T-cell (primary cell): ENCODE data around the gene NSMCE4A. TPM values are rescaled to one million over a fixed set of nuclear protein-coding genes. Genes with fewer than 3 reads are reported as not detected.
"Not testable (repeated sequence)": the region's sequence is repeated elsewhere in the genome, so short reads cannot be mapped to it uniquely, and the experiment has no call there.

ENCODE experiments used
- ATAC-seq, 4 experiments: fragments of 200-7000 bp in 3 of 4; fragments of 150-1000 bp in 1 of 4; cut with Tn5 transposase; replicated peaks in 1 of 4; 1 replicate in 3 of 4; 2 replicates in 1 of 4; pipeline ENCODE4 v1.10.0; 2021; ENCODE audit warnings: moderate library complexity in 3 of 4, mild to moderate bottlenecking in 2 of 4, moderate number of reproducible peaks in 1 of 4
- CTCF ChIA-PET, 2 donors: fragments of 300-600 bp; sonication (Branson Sonifier 250); formaldehyde crosslinking; loops; one replicate each; lab custom pipeline; 2022; ENCODE audit warnings: antibody characterized with exemption in 2 of 2; lab: Charles Lee
- POLR2A ChIA-PET, 2 donors: fragments of 300-600 bp; sonication (Branson Sonifier 250); formaldehyde crosslinking; loops; one replicate each; lab custom pipeline; 2022; ENCODE audit warnings: antibody characterized with exemption in 2 of 2; lab: Charles Lee
- DNase-seq, 35 experiments: peaks; one replicate each; pipeline versions ENCODE4 v3.0.0 to v3.0.0-alpha.2; 2013 to 2023
- H3K27ac ChIP-seq: one replicate; pipeline ENCODE4 v1.5.1; 2013; ENCODE audit warnings: low read length
- H3K27me3 ChIP-seq, 2 experiments: replicated peaks in 1 of 2; 1 replicate in 1 of 2; 2 replicates in 1 of 2; pipeline versions ENCODE4 v1.6.1 to v1.7.0; 2013; ENCODE audit warnings: low read length in 1 of 2, mixed read lengths in 1 of 2; ENCODE audit not compliant: control insufficient read depth in 2 of 2, insufficient read depth in 2 of 2; ENCODE audit errors: extremely low read depth in 1 of 2
- H3K36me3 ChIP-seq, 2 donors: 1 replicate in 1 of 2; 2 replicates in 1 of 2; pipeline versions ENCODE4 v1.6.1 to v1.7.0; 2013; ENCODE audit warnings: low read length in 1 of 2; ENCODE audit not compliant: control insufficient read depth in 2 of 2, insufficient read depth in 1 of 2; ENCODE audit errors: extremely low read depth in 1 of 2
- H3K4me1 ChIP-seq, 2 experiments: 1 replicate in 1 of 2; 2 replicates in 1 of 2; pipeline versions ENCODE4 v1.6.1 to v1.7.0; 2013; ENCODE audit warnings: low read length in 2 of 2, mixed read lengths in 1 of 2; ENCODE audit not compliant: insufficient read depth in 2 of 2, control insufficient read depth in 1 of 2; ENCODE audit errors: extremely low read depth in 1 of 2
- H3K4me3 ChIP-seq, 2 donors: 1 replicate in 1 of 2; 2 replicates in 1 of 2; pipeline versions ENCODE4 v1.5.1 to v1.7.0; 2013; ENCODE audit warnings: mild to moderate bottlenecking in 2 of 2, low read length in 1 of 2, moderate library complexity in 1 of 2; ENCODE audit not compliant: control insufficient read depth in 1 of 2; ENCODE audit errors: extremely low read depth in 1 of 2
- H3K9me3 ChIP-seq: 2 replicates; pipeline ENCODE4 v1.7.0; 2013
- H3K27ac Mint-ChIP-seq, 2 donors: one replicate each; pipeline ENCODE4 v1.8.0; 2020 to 2021; ENCODE audit warnings: mild to moderate bottlenecking in 2 of 2, mixed read lengths in 2 of 2
- H3K27me3 Mint-ChIP-seq, 2 donors: one replicate each; pipeline ENCODE4 v1.8.0; 2021 to 2022; ENCODE audit warnings: mixed read lengths in 2 of 2
- H3K36me3 Mint-ChIP-seq: one replicate; pipeline ENCODE4 v1.8.0; 2021; ENCODE audit warnings: mixed read lengths
- H3K4me1 Mint-ChIP-seq, 3 donors: one replicate each; pipeline ENCODE4 v1.8.0; 2020 to 2022; ENCODE audit warnings: mixed read lengths in 3 of 3, mild to moderate bottlenecking in 1 of 3
- H3K4me3 Mint-ChIP-seq, 3 donors: one replicate each; pipeline ENCODE4 v1.8.0; 2020 to 2022; ENCODE audit warnings: mild to moderate bottlenecking in 3 of 3, mixed read lengths in 3 of 3, moderate library complexity in 3 of 3
- H3K9me3 Mint-ChIP-seq, 3 donors: one replicate each; pipeline ENCODE4 v1.8.0; 2020 to 2022; ENCODE audit warnings: mixed read lengths in 3 of 3
- WGBS: methylation state at CpG from one replicate; pipeline ENCODE4 v1.1.5; 2013; ENCODE audit warnings: missing lambda C conversion rate; ENCODE audit not compliant: insufficient coverage; 5-methylcytosine and 5-hydroxymethylcytosine counted together
- total RNA-seq, 35 experiments: library from RNA in 6 of 35; stranded (reverse) in 6 of 35; fragments of 120-200 nt in 1 of 35; gene quantifications; one replicate each; pipeline versions ENCODE4 v1.2.1 to v1.2.4 and lab custom pipeline; 2013 to 2026

The NSMCE4A gene
- total RNA-seq, 5 donors from 2014 or later (not counting 1 experiment from before 2014, with no cell fraction given) = 41.6 to 79.7 (median 77.5) TPM

DNA sequence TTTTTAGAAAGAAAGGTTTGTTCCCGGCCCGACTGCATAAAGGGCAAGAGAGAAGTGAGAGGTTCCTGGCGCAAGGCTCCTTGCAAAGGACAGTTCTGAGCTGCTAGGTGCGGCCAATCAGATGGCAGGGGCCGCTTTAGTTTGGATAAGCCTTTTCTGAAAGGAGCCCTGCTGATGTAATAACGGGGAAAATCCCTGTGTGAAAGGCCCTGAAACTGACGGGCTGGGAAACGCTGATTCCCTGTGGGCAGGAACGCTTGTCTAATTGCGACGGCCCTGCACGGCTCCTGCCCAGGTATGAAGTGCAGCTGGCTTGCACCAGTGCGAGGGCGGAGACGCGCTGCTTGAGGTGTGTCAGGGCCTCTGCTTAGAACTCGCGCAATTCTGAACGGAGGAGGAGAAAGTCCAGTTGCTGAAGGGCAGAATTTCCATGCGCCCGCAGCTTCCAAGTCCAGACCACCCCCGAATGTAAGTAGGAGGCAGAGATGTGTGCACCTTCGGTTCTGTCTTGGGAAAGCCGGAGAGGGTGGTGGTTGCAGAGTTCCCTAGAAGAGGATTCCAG lies 44.5 kb upstream of the NSMCE4A start:
- Histone ChIP-seq H3K9me3 (no peaks in the 10 kb centered on the region), H3K27me3 (peaks cover 0 to 16% of the 10 kb centered on the region in 2 experiments), H3K4me1 (no peaks in the 10 kb centered on the region), H3K4me3 (no peak overlapping the region), H3K27ac (no peak overlapping the region), H3K36me3 (no peaks in the 10 kb centered on the region)
- WGBS = 64% methylated on average over 19 of the region's 24 CpGs
- POLR2A ChIA-PET = no interaction called here
- Mint-ChIP-seq H3K27me3 (peaks cover 4 to 11% of the 10 kb centered on the region in 2 donors), H3K9me3 (no peaks in the 10 kb centered on the region), H3K36me3 (no peaks in the 10 kb centered on the region), H3K4me1 (no peaks in the 10 kb centered on the region), H3K27ac (no peak overlapping the region), H3K4me3 (no peak overlapping the region)
- DNase-seq (no peak), ATAC-seq (no peak)
- CTCF ChIA-PET = no interaction called here

GRCh38 chr10:122018951-122019413 lies 44.0 kb upstream of the NSMCE4A start:
- Histone ChIP-seq H3K4me1 (no peaks in the 10 kb centered on the region), H3K27me3 (peaks cover 0 to 16% of the 10 kb centered on the region in 2 experiments), H3K27ac (no peak overlapping the region), H3K4me3 (no peak overlapping the region), H3K9me3 (no peaks in the 10 kb centered on the region), H3K36me3 (no peaks in the 10 kb centered on the region)
- 86% methylated on average over 9 of the region's 16 CpGs for WGBS
- ChIA-PET CTCF (no interaction called here), POLR2A (no interaction called here)
- H3K4me3 Mint-ChIP-seq = no peak overlapping the region
- H3K4me1 Mint-ChIP-seq = no peaks in the 10 kb centered on the region
- no peak overlapping the region for H3K27ac Mint-ChIP-seq
- DNase-seq (no peak), ATAC-seq (no peak)
- H3K36me3 Mint-ChIP-seq = no peaks in the 10 kb centered on the region
- H3K27me3 Mint-ChIP-seq = peaks cover 4 to 12% of the 10 kb centered on the region in 2 donors
- H3K9me3 Mint-ChIP-seq = no peaks in the 10 kb centered on the region

- DNase-seq (no peak), ATAC-seq (no peak)
- ChIA-PET POLR2A (no interaction called here), CTCF (no interaction called here)
- H3K27ac ChIP-seq = no peak overlapping the region
- no peak overlapping the region for H3K4me3 ChIP-seq
- Mint-ChIP-seq H3K4me3 (no peak overlapping the region), H3K27me3 (peaks cover 4 to 12% of the 10 kb centered on the region in 2 donors), H3K36me3 (no peaks in the 10 kb centered on the region), H3K9me3 (no peaks in the 10 kb centered on the region), H3K27ac (no peak overlapping the region), H3K4me1 (no peaks in the 10 kb centered on the region)
- no peaks in the 10 kb centered on the region for H3K4me1 ChIP-seq
- 64% methylated on average over 4 of the region's 7 CpGs for WGBS
- no peaks in the 10 kb centered on the region for H3K36me3 ChIP-seq
- peaks cover 0 to 18% of the 10 kb centered on the region in 2 experiments for H3K27me3 ChIP-seq
- H3K9me3 ChIP-seq = no peaks in the 10 kb centered on the region
Observed at GRCh38 chr10:122018491-122018890, 43.5 kb upstream of the NSMCE4A start.

GRCh38 chr10:122017926-122018325 lies 42.9 kb upstream of the NSMCE4A start:
- peaks cover 0 to 21% of the 10 kb centered on the region in 2 experiments for H3K27me3 ChIP-seq
- H3K27ac Mint-ChIP-seq, H3K4me3 ChIP-seq, H3K4me1 Mint-ChIP-seq, H3K36me3 ChIP-seq, H3K9me3 ChIP-seq, CTCF ChIA-PET, H3K9me3 Mint-ChIP-seq, H3K4me3 Mint-ChIP-seq, POLR2A ChIA-PET, H3K27ac ChIP-seq, DNase-seq, H3K4me1 ChIP-seq, ATAC-seq, H3K36me3 Mint-ChIP-seq: not testable (repeated sequence)
- WGBS = no CpG with 5 or more reads among the region's 4 CpGs
- peaks cover 7 to 13% of the 10 kb centered on the region in 2 donors for H3K27me3 Mint-ChIP-seq

DNA sequence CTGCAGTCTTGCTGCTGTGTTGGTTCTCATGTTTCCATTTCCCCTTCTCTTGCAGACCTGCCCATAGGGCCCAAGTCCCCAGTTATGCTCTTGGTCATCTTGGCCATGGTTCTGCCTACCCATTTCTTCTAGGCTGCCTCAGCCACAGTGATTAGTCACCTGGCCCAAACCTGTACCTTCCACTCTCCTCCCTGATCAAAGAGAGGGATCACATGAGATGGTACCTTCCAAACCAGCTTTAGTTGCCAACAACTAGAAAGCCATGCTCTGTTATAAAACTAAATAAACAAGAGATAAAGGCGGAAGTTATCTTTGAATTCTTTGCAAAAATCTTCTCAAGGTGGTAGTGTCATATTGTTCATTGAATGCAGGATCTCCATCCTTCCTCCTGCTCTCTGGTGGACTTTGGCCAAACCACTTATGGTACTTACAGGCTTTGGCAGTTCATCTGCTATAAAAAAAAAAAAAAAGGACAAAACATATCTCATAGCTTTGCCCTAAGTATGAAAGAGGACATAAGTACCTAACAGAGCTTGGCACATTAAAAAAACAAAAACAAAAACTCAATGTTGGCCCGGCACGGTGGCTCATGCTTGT lies 39.7 kb upstream of the NSMCE4A start:
- no peak overlapping the region for H3K4me3 ChIP-seq
- DNase-seq (no peak), ATAC-seq (no peak)
- no peak overlapping the region for H3K27ac ChIP-seq
- peaks cover 10 to 33% of the 10 kb centered on the region in 2 donors for H3K27me3 Mint-ChIP-seq
- H3K4me3 Mint-ChIP-seq = no peak overlapping the region
- H3K4me1 ChIP-seq = no peaks in the 10 kb centered on the region
- no peaks in the 10 kb centered on the region for H3K4me1 Mint-ChIP-seq
- no CpG with 5 or more reads among the region's 3 CpGs for WGBS
- ChIA-PET CTCF (interaction anchor here in 1 of 2 donors (0.6 kb wide), 1 partner anchor 168 kb away, joined by 5 read pairs; no protein-coding TSS in a partner anchor), POLR2A (no interaction called here)
- H3K27me3 ChIP-seq = peaks cover 0 to 27% of the 10 kb centered on the region in 2 experiments
- no peaks in the 10 kb centered on the region for H3K36me3 Mint-ChIP-seq
- no peaks in the 10 kb centered on the region for H3K9me3 ChIP-seq
- H3K36me3 ChIP-seq = no peaks in the 10 kb centered on the region
- no peaks in the 10 kb centered on the region for H3K9me3 Mint-ChIP-seq
- no peak overlapping the region for H3K27ac Mint-ChIP-seq

DNA sequence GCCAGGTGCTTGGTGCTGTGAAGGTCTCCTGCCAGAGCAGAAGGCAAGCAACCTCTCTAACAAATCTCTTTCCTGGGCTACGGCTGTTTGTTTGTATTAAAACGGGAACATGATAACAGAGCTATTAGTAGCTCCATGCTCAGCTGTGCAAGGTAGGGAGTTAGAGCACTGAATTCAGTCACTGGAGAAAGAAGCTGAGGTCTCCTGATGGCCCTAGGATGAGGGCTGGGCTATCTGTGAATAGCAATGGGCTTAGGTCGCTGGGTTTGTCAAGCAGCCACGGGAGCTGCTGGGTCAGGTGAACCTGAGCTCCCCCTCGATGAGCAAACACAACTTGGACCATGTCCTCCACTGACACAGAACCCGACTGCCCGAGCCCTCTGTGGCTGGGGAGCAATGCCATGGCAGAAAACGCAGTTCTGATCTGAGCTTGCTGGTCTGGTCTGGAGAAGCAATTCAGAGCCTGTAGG lies 38.3 kb upstream of the NSMCE4A start:
- H3K27me3 Mint-ChIP-seq = peaks cover 10 to 31% of the 10 kb centered on the region in 2 donors
- H3K9me3 ChIP-seq = no peaks in the 10 kb centered on the region
- ChIA-PET POLR2A (no interaction called here), CTCF (no interaction called here)
- H3K4me1 ChIP-seq = no peaks in the 10 kb centered on the region
- no peaks in the 10 kb centered on the region for H3K36me3 ChIP-seq
- no peak overlapping the region for H3K4me3 Mint-ChIP-seq
- H3K4me3 ChIP-seq = no peak overlapping the region
- H3K27ac Mint-ChIP-seq = no peak overlapping the region
- no peaks in the 10 kb centered on the region for H3K9me3 Mint-ChIP-seq
- H3K4me1 Mint-ChIP-seq = no peaks in the 10 kb centered on the region
- H3K27me3 ChIP-seq = peaks cover 0 to 21% of the 10 kb centered on the region in 2 experiments
- WGBS = 73% methylated on average over 6 of the region's 8 CpGs
- ATAC-seq (no peak), DNase-seq (no peak)
- no peak overlapping the region for H3K27ac ChIP-seq
- no peaks in the 10 kb centered on the region for H3K36me3 Mint-ChIP-seq
